Fibroblast of lung (primary cell): ENCODE data around the gene HYAL4. TPM values are rescaled to one million over a fixed set of nuclear protein-coding genes. Genes with fewer than 3 reads are reported as not detected.
A peak's percentile ranks its signal among the peaks of the same experiment; 100 is the strongest.

Experiments
- DNase-seq, 2 donors: peaks; one replicate each; pipeline versions ENCODE4 v3.0.0 to v3.0.0-alpha.2; 2010; ENCODE audit warnings: low read depth in 2 of 2
- H2AFZ ChIP-seq: 2 replicates; pipeline ENCODE4 v1.5.1; 2012; ENCODE audit warnings: low read length, control low read depth, inconsistent platforms
- H3K27ac ChIP-seq: 2 replicates; pipeline ENCODE4 v1.5.1; 2011; ENCODE audit warnings: low read length, control low read depth; ENCODE audit not compliant: insufficient read depth
- H3K27me3 ChIP-seq: 2 replicates; pipeline ENCODE4 v1.5.1; 2011; ENCODE audit warnings: mild to moderate bottlenecking, low read length; ENCODE audit not compliant: control insufficient read depth, insufficient read depth
- H3K36me3 ChIP-seq: 2 replicates; pipeline ENCODE4 v1.5.1; 2011; ENCODE audit warnings: low read length; ENCODE audit not compliant: control insufficient read depth, insufficient read depth
- H3K4me1 ChIP-seq: 2 replicates; pipeline ENCODE4 v1.5.1; 2011; ENCODE audit warnings: low read length; ENCODE audit not compliant: control insufficient read depth, insufficient read depth; ENCODE audit errors: extremely low read depth
- H3K4me2 ChIP-seq: 2 replicates; pipeline ENCODE4 v1.5.1; 2011; ENCODE audit warnings: low read length, control low read depth; ENCODE audit not compliant: insufficient read depth; ENCODE audit errors: extremely low read depth
- H3K4me3 ChIP-seq, 4 experiments: fragments of 200-600 bp in 1 of 4; sonication (generic) in 1 of 4; replicated peaks in 1 of 4; 2 replicates each; pipeline ENCODE4 v1.5.1; 2011 to 2016; ENCODE audit warnings: low read length in 4 of 4, low read depth in 3 of 4, mild to moderate bottlenecking in 3 of 4, control low read depth in 2 of 4, inconsistent platforms in 1 of 4, mixed read lengths in 1 of 4; ENCODE audit not compliant: insufficient read depth in 1 of 4; ENCODE audit errors: control extremely low read depth in 1 of 4
- H3K79me2 ChIP-seq: 2 replicates; pipeline ENCODE4 v1.5.1; 2012; ENCODE audit warnings: mild to moderate bottlenecking, low read length, inconsistent platforms; ENCODE audit not compliant: control insufficient read depth, insufficient read depth
- H3K9ac ChIP-seq: 2 replicates; pipeline ENCODE4 v1.5.1; 2011; ENCODE audit warnings: mild to moderate bottlenecking, low read length, control low read depth; ENCODE audit not compliant: insufficient read depth
- H3K9me3 ChIP-seq: 2 replicates; pipeline ENCODE4 v1.5.1; 2012; ENCODE audit warnings: low read depth, low read length; ENCODE audit not compliant: control insufficient read depth, insufficient read depth
- H4K20me1 ChIP-seq: 2 replicates; pipeline ENCODE4 v1.5.1; 2011; ENCODE audit warnings: low read length; ENCODE audit not compliant: control insufficient read depth, insufficient read depth; ENCODE audit errors: extremely low read depth
- EZH2 ChIP-seq: IDR thresholded peaks from 2 replicates; pipeline ENCODE4 v1.5.1; 2012; ENCODE audit warnings: low read length, control low read depth, mild to moderate bottlenecking; ENCODE audit errors: missing control alignments
- polyA plus RNA-seq, 2 donors: library from polyadenylated mRNA; depleted of rRNA in 1 of 2; stranded (reverse) in 1 of 2; unstranded in 1 of 2; fragments of >200 nt; gene quantifications; 2 replicates each; pipeline ENCODE4 v1.2.1, GENCODE V29; 2011 to 2012; ENCODE audit warnings: missing spikeins in 1 of 2
- total RNA-seq: library from RNA; depleted of rRNA; stranded (reverse); fragments of >200 nt; gene quantifications from 2 replicates; pipeline ENCODE4 v1.2.1, GENCODE V29; 2014
- TF ChIP-seq, protein P1 (sequence below), 2 donors: IDR thresholded peaks in 1 of 2; conservative IDR thresholded peaks in 1 of 2; 1 replicate in 1 of 2; 2 replicates in 1 of 2; pipeline ENCODE4 v1.5.1; 2011 to 2012; ENCODE audit warnings: low read length in 2 of 2, control low read depth in 1 of 2, inconsistent platforms in 1 of 2, low read depth in 1 of 2, mild to moderate bottlenecking in 1 of 2

The HYAL4 gene
- total and polyA plus RNA-seq, 2 donors (not counting 1 experiment from before 2014, with no cell fraction given), result not detected

GRCh38 chr7:123865517-123866117, 20.6 kb downstream of the HYAL4 start:
- no peaks in the 10 kb centered on the region for H3K36me3 ChIP-seq
- no peak overlapping the region for H3K27ac ChIP-seq
- DNase-seq, result peak; percentile 48 to 79
- H3K4me2 ChIP-seq, result no peak overlapping the region
- H3K79me2 ChIP-seq, result no peaks in the 10 kb centered on the region
- H3K4me3 ChIP-seq, result no peak overlapping the region
- H3K27me3 ChIP-seq, result no peaks in the 10 kb centered on the region
- no peaks in the 10 kb centered on the region for H4K20me1 ChIP-seq
- TF ChIP-seq, protein P1, sequence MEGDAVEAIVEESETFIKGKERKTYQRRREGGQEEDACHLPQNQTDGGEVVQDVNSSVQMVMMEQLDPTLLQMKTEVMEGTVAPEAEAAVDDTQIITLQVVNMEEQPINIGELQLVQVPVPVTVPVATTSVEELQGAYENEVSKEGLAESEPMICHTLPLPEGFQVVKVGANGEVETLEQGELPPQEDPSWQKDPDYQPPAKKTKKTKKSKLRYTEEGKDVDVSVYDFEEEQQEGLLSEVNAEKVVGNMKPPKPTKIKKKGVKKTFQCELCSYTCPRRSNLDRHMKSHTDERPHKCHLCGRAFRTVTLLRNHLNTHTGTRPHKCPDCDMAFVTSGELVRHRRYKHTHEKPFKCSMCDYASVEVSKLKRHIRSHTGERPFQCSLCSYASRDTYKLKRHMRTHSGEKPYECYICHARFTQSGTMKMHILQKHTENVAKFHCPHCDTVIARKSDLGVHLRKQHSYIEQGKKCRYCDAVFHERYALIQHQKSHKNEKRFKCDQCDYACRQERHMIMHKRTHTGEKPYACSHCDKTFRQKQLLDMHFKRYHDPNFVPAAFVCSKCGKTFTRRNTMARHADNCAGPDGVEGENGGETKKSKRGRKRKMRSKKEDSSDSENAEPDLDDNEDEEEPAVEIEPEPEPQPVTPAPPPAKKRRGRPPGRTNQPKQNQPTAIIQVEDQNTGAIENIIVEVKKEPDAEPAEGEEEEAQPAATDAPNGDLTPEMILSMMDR (conservative IDR thresholded peaks at IDR 0.05 in 1 of 2, IDR thresholded peaks at IDR 0.05 in 1 of 2; ENCODE audit: low read depth in 1 of 2, low read length in 2 of 2), result peak; percentile 55 to 72
- TF ChIP-seq EZH2, result no peak
- H3K9me3 ChIP-seq, result no peaks in the 10 kb centered on the region
- no peaks in the 10 kb centered on the region for H3K4me1 ChIP-seq
- H2AFZ ChIP-seq, result no peak overlapping the region
- no peak overlapping the region for H3K9ac ChIP-seq

DNA sequence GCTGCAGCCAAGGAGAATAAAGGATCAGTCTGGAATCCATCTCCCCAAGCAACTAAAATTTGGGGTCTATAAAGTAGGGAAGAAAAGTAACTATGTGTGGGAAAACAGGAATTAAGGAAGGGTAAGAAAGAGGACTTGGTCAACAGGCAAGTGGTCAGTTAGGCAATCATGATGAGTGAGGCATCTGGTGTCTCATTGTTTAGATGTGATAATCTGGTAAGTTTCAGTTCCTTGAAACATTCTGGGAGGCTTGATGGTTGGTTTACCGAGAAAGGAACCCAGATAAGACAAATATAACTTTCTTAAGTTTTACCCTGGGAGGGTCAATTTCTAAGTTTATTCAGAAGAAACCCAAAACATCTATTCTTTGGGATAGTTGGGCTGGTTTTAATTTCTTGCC, 22.3 kb downstream of the HYAL4 start:
- TF ChIP-seq EZH2, result no peak
- TF ChIP-seq, protein P1 (conservative IDR thresholded peaks at IDR 0.05 in 1 of 2, IDR thresholded peaks at IDR 0.05 in 1 of 2; ENCODE audit: low read depth in 1 of 2, low read length in 2 of 2), result no peak
- no peak overlapping the region for H3K27ac ChIP-seq
- H3K9ac ChIP-seq, result no peak overlapping the region
- peak in 1 of 2 donors; percentile 14 for DNase-seq
- no peak overlapping the region for H2AFZ ChIP-seq
- no peaks in the 10 kb centered on the region for H4K20me1 ChIP-seq
- no peak overlapping the region for H3K4me2 ChIP-seq
- no peaks in the 10 kb centered on the region for H3K79me2 ChIP-seq
- H3K4me1 ChIP-seq, result no peaks in the 10 kb centered on the region
- no peak overlapping the region for H3K4me3 ChIP-seq
- H3K27me3 ChIP-seq, result no peaks in the 10 kb centered on the region
- no peaks in the 10 kb centered on the region for H3K36me3 ChIP-seq
- H3K9me3 ChIP-seq, result no peaks in the 10 kb centered on the region

- DNase-seq, result peak; percentile 23 to 70
- H3K27ac ChIP-seq, result no peak overlapping the region
- H3K79me2 ChIP-seq, result no peaks in the 10 kb centered on the region
- H3K9ac ChIP-seq, result no peak overlapping the region
- no peaks in the 10 kb centered on the region for H3K27me3 ChIP-seq
- H2AFZ ChIP-seq, result no peak overlapping the region
- no peak overlapping the region for H3K4me3 ChIP-seq
- H3K9me3 ChIP-seq, result no peaks in the 10 kb centered on the region
- no peak for TF ChIP-seq EZH2
- TF ChIP-seq, protein P1 (conservative IDR thresholded peaks at IDR 0.05 in 1 of 2, IDR thresholded peaks at IDR 0.05 in 1 of 2; ENCODE audit: low read depth in 1 of 2, low read length in 2 of 2), result peak; percentile 36 to 65
- H3K4me1 ChIP-seq, result no peaks in the 10 kb centered on the region
- no peak overlapping the region for H3K4me2 ChIP-seq
- no peaks in the 10 kb centered on the region for H4K20me1 ChIP-seq
- no peaks in the 10 kb centered on the region for H3K36me3 ChIP-seq
Observed at GRCh38 chr7:123871998-123872867, 27.3 kb downstream of the HYAL4 start.
